NCI-H748 (cell line): ENCODE results near the gene NKX1-1.

Experiments used
- DNase-seq: peaks from one replicate; lab custom pipeline; 2025; ENCODE audit not compliant: unreplicated experiment; lab: John Stamatoyannopoulos, UW

The NKX1-1 gene

GRCh38 chr4:1417522-1418390 is 11.5 kb upstream of the NKX1-1 start:
- no peak for DNase-seq

GRCh38 chr4:1416948-1417260 is 10.7 kb upstream of the NKX1-1 start:
- no peak for DNase-seq

- no peak for DNase-seq
Measured at GRCh38 chr4:1416051-1416947, 10.1 kb upstream of the NKX1-1 start.

- DNase-seq: no peak
Measured at GRCh38 chr4:1415681-1415981, 9.4 kb upstream of the NKX1-1 start.

- DNase-seq: no peak
Measured at GRCh38 chr4:1414831-1415680, 8.8 kb upstream of the NKX1-1 start.

- no peak for DNase-seq
Measured at GRCh38 chr4:1413687-1414479, 7.6 kb upstream of the NKX1-1 start.

GRCh38 chr4:1413204-1413663 is 7.0 kb upstream of the NKX1-1 start:
- DNase-seq: no peak

GRCh38 chr4:1412376-1413203 is 6.3 kb upstream of the NKX1-1 start:
- DNase-seq: no peak

GRCh38 chr4:1411436-1412375 is 5.5 kb upstream of the NKX1-1 start:
- DNase-seq: no peak

- no peak for DNase-seq
Measured at GRCh38 chr4:1410491-1411325, 4.5 kb upstream of the NKX1-1 start.

- DNase-seq: no peak
Measured at GRCh38 chr4:1409491-1410425, 3.5 kb upstream of the NKX1-1 start.

GRCh38 chr4:1409079-1409478 is 2.8 kb upstream of the NKX1-1 start:
- DNase-seq: no peak

GRCh38 chr4:1408418-1408817 is 2.2 kb upstream of the NKX1-1 start:
- DNase-seq: peak; percentile 17

GRCh38 chr4:1407657-1408333 is 1.6 kb upstream of the NKX1-1 start:
- DNase-seq: no peak

- DNase-seq: no peak
Measured at GRCh38 chr4:1406981-1407656, 877 bp upstream of the NKX1-1 start.
